HFFc6 (cell line): ENCODE results near the gene RBM10. TPM values are rescaled to one million over a fixed set of nuclear protein-coding genes. Genes with fewer than 3 reads are reported as not detected.

Experiments used
- DNase-seq: peaks from one replicate; pipeline ENCODE4 v3.0.0-alpha.2; 2018
- H3K27ac Mint-ChIP-seq: 2 replicates; pipeline ENCODE4 v1.8.0; 2020; ENCODE audit warnings: mild to moderate bottlenecking, mixed read lengths
- H3K27me3 Mint-ChIP-seq: 2 replicates; pipeline ENCODE4 v1.8.0; 2021; ENCODE audit warnings: mild to moderate bottlenecking, moderate library complexity, mixed read lengths; ENCODE audit not compliant: insufficient read depth
- H3K36me3 Mint-ChIP-seq: 2 replicates; pipeline ENCODE4 v1.8.0; 2021; ENCODE audit warnings: low read depth, mixed read lengths
- H3K4me1 Mint-ChIP-seq: 2 replicates; pipeline ENCODE4 v1.8.0; 2020; ENCODE audit warnings: low read depth, mixed read lengths
- H3K4me3 Mint-ChIP-seq: 2 replicates; pipeline ENCODE4 v1.8.0; 2020; ENCODE audit warnings: mild to moderate bottlenecking, moderate library complexity, mixed read lengths
- H3K9me3 Mint-ChIP-seq: 2 replicates; pipeline ENCODE4 v1.8.0; 2020; ENCODE audit warnings: mild to moderate bottlenecking, mixed read lengths
- CTCF ChIP-seq: fragments of 200-600 bp; sonication (generic); IDR thresholded peaks from 2 replicates; pipeline ENCODE4 v1.5.0; 2021; ENCODE audit warnings: antibody characterized with exemption, mild to moderate bottlenecking
- total RNA-seq, 6 experiments: library from RNA; stranded (reverse); fragmentation: NEBNext Ultra II Directional; extraction: Animal tissue kit (Norgen Biotek cat#: 25700); gene quantifications; 2 replicates in 1 of 6; 3 replicates in 5 of 6; pipeline ENCODE4 v1.2.3, GENCODE V29; 2021

RBM10 gene
- total RNA-seq, 6 experiments from 2014 or later = 38.8 to 44.3 (median 41.7) TPM

- Mint-ChIP-seq H3K4me3 (no peak overlapping the region), H3K36me3 (no peaks in the 10 kb centered on the region), H3K4me1 (no peaks in the 10 kb centered on the region), H3K9me3 (no peaks in the 10 kb centered on the region), H3K27ac (no peak overlapping the region), H3K27me3 (peaks cover 3% of the 10 kb centered on the region; the same call in 1 of the 2 replicates)
- DNase-seq = no peak
- no peak for TF ChIP-seq CTCF
Measured at GRCh38 chrX:47172549-47172948, 27.5 kb downstream of the RBM10 start.

GRCh38 chrX:47172971-47173792 is 28.2 kb downstream of the RBM10 start:
- TF ChIP-seq CTCF = no peak
- Mint-ChIP-seq H3K27me3 (peaks cover 1% of the 10 kb centered on the region; the same call in 1 of the 2 replicates), H3K4me1 (no peaks in the 10 kb centered on the region)

DNA sequence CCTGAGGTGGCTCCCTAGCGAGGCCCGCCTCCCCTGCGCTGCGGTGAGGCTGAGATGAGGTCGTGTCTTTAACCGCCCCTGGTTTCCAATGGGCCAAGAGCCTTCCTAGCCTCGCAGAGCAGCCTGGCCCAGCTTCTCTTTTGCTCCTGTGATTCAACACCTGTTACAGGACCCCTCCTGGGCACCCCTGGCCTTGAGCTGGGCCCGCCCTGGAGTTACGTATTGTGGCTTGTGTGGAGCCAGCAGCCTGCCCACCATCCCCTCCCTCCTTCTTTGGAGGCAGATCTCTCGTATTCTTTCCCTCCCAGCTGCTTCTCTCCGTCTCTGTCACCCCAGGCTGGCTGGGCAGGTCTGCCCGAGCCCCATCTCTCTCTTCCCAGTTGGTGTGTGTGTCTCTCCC is 29.4 kb downstream of the RBM10 start:
- Mint-ChIP-seq H3K9me3 (no peaks in the 10 kb centered on the region), H3K4me3 (no peak overlapping the region), H3K36me3 (peaks cover 2% of the 10 kb centered on the region; the same call in 1 of the 2 replicates), H3K27me3 (peaks cover 1% of the 10 kb centered on the region; the same call in 1 of the 2 replicates), H3K4me1 (peaks cover 9% of the 10 kb centered on the region), H3K27ac (no peak overlapping the region)
- no peak for TF ChIP-seq CTCF
- no peak for DNase-seq

More at GRCh38 chrX:47172971-47173792, 28.2 kb downstream of the RBM10 start:
- Mint-ChIP-seq H3K36me3 (no peaks in the 10 kb centered on the region), H3K9me3 (no peaks in the 10 kb centered on the region), H3K27ac (no peak overlapping the region), H3K4me3 (no peak overlapping the region)
- DNase-seq = no peak

GRCh38 chrX:47174846-47175587 is 30.0 kb downstream of the RBM10 start:
- Mint-ChIP-seq H3K4me1 (peaks cover 13% of the 10 kb centered on the region), H3K36me3 (peaks cover 5% of the 10 kb centered on the region; the same call in 1 of the 2 replicates), H3K4me3 (no peak overlapping the region), H3K27ac (no peak overlapping the region), H3K9me3 (no peaks in the 10 kb centered on the region), H3K27me3 (peaks cover 1% of the 10 kb centered on the region)
- no peak for DNase-seq
- no peak for TF ChIP-seq CTCF

DNA sequence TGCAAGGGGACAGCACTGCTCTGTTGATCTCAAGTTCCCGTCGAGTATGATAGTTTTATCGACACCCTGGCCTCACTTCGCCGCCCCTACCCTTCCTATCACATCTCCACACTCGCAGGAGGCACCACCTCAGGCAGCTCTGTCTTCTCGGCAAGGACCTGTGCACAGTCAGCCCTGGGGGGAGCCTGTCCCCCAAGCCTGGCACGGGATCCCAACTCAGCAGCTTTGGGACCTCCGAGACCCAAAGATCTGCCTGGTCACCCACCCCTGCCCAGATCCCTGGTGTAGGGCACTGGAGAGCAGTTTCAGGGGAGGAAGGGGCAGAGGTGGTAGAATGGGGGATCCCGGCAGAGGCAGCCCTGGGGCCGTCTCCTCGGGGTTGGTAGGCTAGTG is 30.6 kb downstream of the RBM10 start:
- Mint-ChIP-seq H3K36me3 (peaks cover 5% of the 10 kb centered on the region; the same call in 1 of the 2 replicates), H3K4me1 (peaks cover 13% of the 10 kb centered on the region), H3K27me3 (peaks cover 1% of the 10 kb centered on the region), H3K4me3 (no peak overlapping the region), H3K27ac (no peak overlapping the region), H3K9me3 (no peaks in the 10 kb centered on the region)
- DNase-seq = no peak
- no peak for TF ChIP-seq CTCF
